DND-41 (cell line): ENCODE results near the gene VAV2.

Source experiments
- CTCF ChIP-seq: IDR thresholded peaks from 2 replicates; pipeline ENCODE4 v1.5.1; 2012; ENCODE audit warnings: borderline replicate concordance, low read length, moderate library complexity, mild to moderate bottlenecking; ENCODE audit not compliant: poor library complexity, severe bottlenecking; ENCODE audit errors: extremely low read depth
- EZH2 ChIP-seq: IDR thresholded peaks from 3 replicates; pipeline ENCODE4 v1.6.1; 2012; ENCODE audit warnings: borderline replicate concordance, low read depth, mild to moderate bottlenecking, moderate library complexity, low read length, inconsistent platforms; ENCODE audit not compliant: severe bottlenecking

GRCh38 chr9:133783331-133783731, 208.8 kb downstream of the VAV2 start:
- TF ChIP-seq CTCF: no peak
- no peak for TF ChIP-seq EZH2
